H1 (cell line): ENCODE results near the gene DMBX1. TPM values are rescaled to one million over a fixed set of nuclear protein-coding genes. Genes with fewer than 3 reads are reported as not detected.

Experiments
- CTCF ChIA-PET: fragments of 300-600 bp; sonication (Branson Sonifier 250); formaldehyde crosslinking; loops from one replicate; lab custom pipeline; 2021; ENCODE audit not compliant: partially characterized antibody; lab: Charles Lee
- POLR2A ChIA-PET: fragments of 300-600 bp; sonication (Branson Sonifier 250); formaldehyde crosslinking; loops from one replicate; lab custom pipeline; 2021; ENCODE audit warnings: inconsistent platforms; ENCODE audit not compliant: partially characterized antibody; lab: Charles Lee
- DNase-seq, 2 experiments: peaks; one replicate each; pipeline versions ENCODE4 v3.0.0 to v3.0.0-alpha.2; 2010 to 2022; ENCODE audit warnings: low spot score in 2 of 2, low read depth in 1 of 2, mixed read lengths in 1 of 2
- FAIRE-seq: peaks from 2 replicates; lab custom pipeline; 2011; peaks lifted over from hg19 to GRCh38; lab: Jason Lieb, UNC
- H2AFZ ChIP-seq: 2 replicates; pipeline ENCODE4 v1.8.1; 2012; ENCODE audit warnings: low read length, inconsistent platforms
- H2AK5ac ChIP-seq: 2 replicates; pipeline ENCODE4 v1.6.1; 2013; ENCODE audit warnings: low read depth, low read length
- H2BK120ac ChIP-seq: replicated peaks from 2 replicates; pipeline ENCODE3; 2013; ENCODE audit warnings: low read depth, low read length, inconsistent platforms
- H2BK12ac ChIP-seq: 2 replicates; pipeline ENCODE4 v1.6.1; 2013; ENCODE audit warnings: low read depth, low read length
- H2BK15ac ChIP-seq: 2 replicates; pipeline ENCODE4 v1.6.1; 2013; ENCODE audit warnings: low read length
- H2BK20ac ChIP-seq: 2 replicates; pipeline ENCODE4 v1.6.1; 2013; ENCODE audit warnings: low read length
- H2BK5ac ChIP-seq: 2 replicates; pipeline ENCODE4 v1.6.1; 2013; ENCODE audit warnings: low read depth, low read length
- H3K14ac ChIP-seq: 2 replicates; pipeline ENCODE4 v1.6.1; 2013; ENCODE audit warnings: inconsistent platforms; ENCODE audit not compliant: insufficient read length
- H3K18ac ChIP-seq: 2 replicates; pipeline ENCODE4 v1.6.1; 2013; ENCODE audit warnings: low read length; ENCODE audit errors: extremely low read depth
- H3K23ac ChIP-seq: 2 replicates; pipeline ENCODE4 v1.6.1; 2013; ENCODE audit warnings: inconsistent platforms; ENCODE audit not compliant: insufficient read length
- H3K23me2 ChIP-seq: 2 replicates; pipeline ENCODE4 v1.6.1; 2013; ENCODE audit warnings: low read depth, low read length
- H3K27ac ChIP-seq: 2 replicates; pipeline ENCODE4 v1.6.1; 2011; ENCODE audit warnings: low read depth, low read length, inconsistent platforms
- H3K27me3 ChIP-seq, 4 experiments: replicated peaks in 1 of 4; 1 replicate in 1 of 4; 2 replicates in 3 of 4; pipeline versions ENCODE4 v1.6.1 to v1.8.1; 2011 to 2013; ENCODE audit warnings: low read length in 3 of 4, mild to moderate bottlenecking in 3 of 4, inconsistent platforms in 2 of 4, mixed read lengths in 2 of 4, moderate library complexity in 1 of 4; ENCODE audit not compliant: control insufficient read depth in 3 of 4, insufficient read depth in 3 of 4; ENCODE audit errors: extremely low read depth in 1 of 4
- H3K36me3 ChIP-seq, 4 experiments: 2 replicates each; pipeline versions ENCODE4 v1.6.1 to v1.8.1; 2011 to 2013; ENCODE audit warnings: mild to moderate bottlenecking in 4 of 4, low read length in 3 of 4, moderate library complexity in 2 of 4, control low read depth in 1 of 4, inconsistent platforms in 1 of 4; ENCODE audit not compliant: insufficient read depth in 4 of 4, control insufficient read depth in 2 of 4
- H3K4ac ChIP-seq: replicated peaks from 2 replicates; pipeline ENCODE3; 2013; ENCODE audit warnings: low read length, low read depth, mixed read lengths, inconsistent platforms; ENCODE audit not compliant: insufficient read length
- H3K4me1 ChIP-seq, 4 experiments: replicated peaks in 1 of 4; 1 replicate in 1 of 4; 2 replicates in 3 of 4; pipeline versions ENCODE4 v1.6.1 to v1.8.1; 2011 to 2013; ENCODE audit warnings: low read length in 3 of 4, inconsistent platforms in 2 of 4, mixed read lengths in 1 of 4; ENCODE audit not compliant: insufficient read depth in 4 of 4, control insufficient read depth in 3 of 4
- H3K4me2 ChIP-seq, 2 experiments: 2 replicates each; pipeline versions ENCODE4 v1.6.1 to v1.8.1; 2011 to 2013; ENCODE audit warnings: low read depth in 2 of 2, low read length in 2 of 2, control low read depth in 1 of 2, inconsistent platforms in 1 of 2, mild to moderate bottlenecking in 1 of 2; ENCODE audit not compliant: insufficient read depth in 1 of 2
- H3K4me3 ChIP-seq, 4 experiments: fragments of 200-600, 300-600 bp in 1 of 4; sonication (generic), shearing (Covaris generic), sonication (Bioruptor Twin) in 1 of 4; 2 replicates each; pipeline versions ENCODE4 v1.5.1 to v1.8.1; 2011 to 2016; ENCODE audit warnings: low read length in 4 of 4, low read depth in 3 of 4, control low read depth in 2 of 4, inconsistent platforms in 2 of 4, mild to moderate bottlenecking in 2 of 4, mixed read lengths in 1 of 4, moderate library complexity in 1 of 4; ENCODE audit not compliant: insufficient read depth in 2 of 4; ENCODE audit errors: extremely low read depth in 1 of 4
- H3K56ac ChIP-seq: replicated peaks from 2 replicates; pipeline ENCODE3; 2013; ENCODE audit warnings: low read depth, mild to moderate bottlenecking, mixed read lengths, low read length, inconsistent platforms; ENCODE audit not compliant: insufficient read length
- H3K79me1 ChIP-seq: 2 replicates; pipeline ENCODE4 v1.6.1; 2013; ENCODE audit warnings: low read depth, low read length, control low read depth
- H3K79me2 ChIP-seq, 2 experiments: 2 replicates each; pipeline versions ENCODE4 v1.6.1 to v1.8.1; 2012 to 2013; ENCODE audit warnings: low read length in 2 of 2, mild to moderate bottlenecking in 2 of 2, inconsistent platforms in 1 of 2; ENCODE audit not compliant: insufficient read depth in 2 of 2, control insufficient read depth in 1 of 2
- H3K9ac ChIP-seq, 4 experiments: replicated peaks in 1 of 4; 1 replicate in 1 of 4; 2 replicates in 3 of 4; pipeline versions ENCODE4 v1.6.1 to v1.8.1; 2011 to 2013; ENCODE audit warnings: low read depth in 3 of 4, low read length in 3 of 4, control low read depth in 2 of 4, mild to moderate bottlenecking in 2 of 4, moderate library complexity in 2 of 4, inconsistent platforms in 1 of 4; ENCODE audit errors: extremely low read depth in 1 of 4
- H3K9me3 ChIP-seq, 2 experiments: 2 replicates each; pipeline versions ENCODE4 v1.6.1 to v1.8.1; 2012 to 2013; ENCODE audit warnings: mild to moderate bottlenecking in 2 of 2, moderate library complexity in 2 of 2, control low read depth in 1 of 2, inconsistent platforms in 1 of 2, low read depth in 1 of 2, low read length in 1 of 2, mixed read lengths in 1 of 2; ENCODE audit not compliant: insufficient read depth in 2 of 2
- H4K20me1 ChIP-seq, 2 experiments: replicated peaks in 1 of 2; 2 replicates each; pipeline versions ENCODE3 to v1.8.1; 2011 to 2013; ENCODE audit warnings: inconsistent platforms in 2 of 2, low read length in 2 of 2, mild to moderate bottlenecking in 1 of 2; ENCODE audit not compliant: insufficient read depth in 2 of 2, control insufficient read depth in 1 of 2
- H4K5ac ChIP-seq: 2 replicates; pipeline ENCODE4 v1.6.1; 2013; ENCODE audit warnings: low read length, low read depth, mixed read lengths, inconsistent platforms; ENCODE audit not compliant: insufficient read length
- H4K8ac ChIP-seq: 2 replicates; pipeline ENCODE4 v1.8.0; 2013; ENCODE audit warnings: mild to moderate bottlenecking, moderate library complexity, low read length, inconsistent platforms; ENCODE audit not compliant: insufficient read depth; ENCODE audit errors: extremely low read depth
- H4K91ac ChIP-seq: replicated peaks from 2 replicates; pipeline ENCODE3; 2013; ENCODE audit warnings: low read length, mixed read lengths, inconsistent platforms; ENCODE audit not compliant: insufficient read length
- GTF2F1 ChIP-seq: IDR thresholded peaks from 2 replicates; pipeline ENCODE4 v1.6.1; 2012; ENCODE audit warnings: low read depth, low read length, improper control_type of control experiment, borderline replicate concordance
- MAX ChIP-seq: IDR thresholded peaks from 2 replicates; pipeline ENCODE4 v1.6.1; 2012; ENCODE audit warnings: inconsistent platforms
- SIRT6 ChIP-seq: IDR thresholded peaks from one replicate; pipeline ENCODE4 v1.7.1; 2012; ENCODE audit warnings: low read length, inconsistent platforms
- SIX5 ChIP-seq: IDR thresholded peaks from 2 replicates; pipeline ENCODE4 v1.6.1; 2011; ENCODE audit warnings: mild to moderate bottlenecking, low read depth, low read length
- WGBS, 2 experiments: shearing (Covaris generic) in 1 of 2; methylation state at CpG; one replicate each; pipeline versions ENCODE4 v1.1.6 to v1.1.7; 2013 to 2015; ENCODE audit warnings: low lambda C conversion rate in 2 of 2, mixed read lengths in 2 of 2, inconsistent platforms in 1 of 2, low coverage in 1 of 2, missing lambda C conversion rate in 1 of 2; ENCODE audit not compliant: insufficient replicate concordance in 2 of 2, insufficient coverage in 1 of 2, insufficient read length in 1 of 2; ENCODE audit errors: extremely low coverage in 1 of 2, missing lambda C conversion rate in 1 of 2; 5-methylcytosine and 5-hydroxymethylcytosine counted together
- polyA plus RNA-seq, 7 experiments: library from polyadenylated mRNA; depleted of rRNA in 3 of 7; stranded (reverse) in 5 of 7; unstranded in 2 of 7; fragments of >200 nt in 5 of 7; fragments of 200-250 nt in 2 of 7; gene quantifications; 1 replicate in 5 of 7; 2 replicates in 1 of 7; 4 replicates in 1 of 7; pipeline versions ENCODE4 v1.2.1 to v1.2.3, GENCODE V29; 2011 to 2013; ENCODE audit warnings: missing spikeins in 2 of 7, mixed read lengths in 2 of 7
- total RNA-seq: library from RNA; stranded (reverse); fragmentation: NEBNext Ultra II Directional; extraction: Animal tissue kit (Norgen Biotek cat#: 25700); gene quantifications from 2 replicates; pipeline ENCODE4 v1.2.1, GENCODE V29; 2021

Gene DMBX1
- total and polyA plus RNA-seq, 2 of the 8 experiments (the other 6 are each of a cell fraction or from before 2014, with no cell fraction given) = 0.23 to 0.30 TPM

GRCh38 chr1:46512135-46512791 lies 22.6 kb downstream of the DMBX1 start:
- Histone ChIP-seq H3K23me2 (no peaks in the 10 kb centered on the region), H3K36me3 (no peaks in the 10 kb centered on the region), H2BK15ac (0 out of 2 replicates have a peak overlapping the region, but pooled peaks have one; percentile 81), H2BK5ac (no peak overlapping the region), H2BK12ac (no peak overlapping the region), H3K14ac (no peak overlapping the region), H3K18ac (no peak overlapping the region), H3K79me1 (no peaks in the 10 kb centered on the region), H4K8ac (no peak overlapping the region; the same call in 1 of the 2 replicates), H3K27me3 (peaks cover 0 to 23% (median 6%) of the 10 kb centered on the region in 4 experiments; a peak in 3 of 7 replicates), H3K4me1 (peaks cover 7 to 30% (median 13%) of the 10 kb centered on the region in 4 experiments), H2AK5ac (0 out of 2 replicates have a peak overlapping the region, but pooled peaks have one; percentile 53), H3K4ac (no peak overlapping the region), H4K5ac (no peak overlapping the region), H3K27ac (no peak overlapping the region), H4K91ac (no peak overlapping the region), H2BK120ac (no peak overlapping the region), H2BK20ac (peak overlapping the region; percentile 32; the same call in 1 of the 2 replicates), H3K23ac (no peak overlapping the region), H3K4me2 (no peak overlapping the region), H3K9ac (no peak overlapping the region), H3K56ac (no peak overlapping the region), H2AFZ (no peak overlapping the region), H4K20me1 (peaks cover 0 to under 1% of the 10 kb centered on the region in 2 experiments), H3K79me2 (no peaks in the 10 kb centered on the region), H3K4me3 (no peak overlapping the region), H3K9me3 (no peaks in the 10 kb centered on the region)
- DNase-seq (no peak), FAIRE-seq (no peak)
- ChIA-PET CTCF (interaction anchor here (1.1 to 18.9 kb wide), 5 partner anchors 15 to 65 kb away, joined by 3 to 287 read pairs (median 9); partner anchors contain the start of gene DMBX1), POLR2A (interaction anchor here (1.0 to 1.3 kb wide), 2 partner anchors 10 kb away, joined by 3 to 4 read pairs; no protein-coding TSS in a partner anchor)
- WGBS, 2 experiments = 92% methylated on average over 23 of the region's 23 CpGs; no CpG with 5 or more reads in 1 of the 2 experiments
- TF ChIP-seq MAX (peak; percentile 28; the same call in 1 of the 2 replicates), SIX5 (no peak), GTF2F1 (no peak), SIRT6 (no peak)
